T-helper 1 cell treated with Interleukin-12 subunit alpha and Interleukin-12 subunit beta and Interleukin-4 antibody, amounts not matched to agents 30 μg/mL and 1 μg/mL, for 36 hours (primary cell): ENCODE measurements around the gene FANCF.

Experiments used
- H3K27ac Mint-ChIP-seq: one replicate; pipeline ENCODE4 v1.8.0; 2021; ENCODE audit warnings: mild to moderate bottlenecking, mixed read lengths
- H3K27me3 Mint-ChIP-seq: one replicate; pipeline ENCODE4 v1.8.0; 2021; ENCODE audit warnings: low read depth, mixed read lengths
- H3K36me3 Mint-ChIP-seq: one replicate; pipeline ENCODE4 v1.8.0; 2021; ENCODE audit warnings: low read depth, mixed read lengths
- H3K4me1 Mint-ChIP-seq: one replicate; pipeline ENCODE4 v1.8.0; 2021; ENCODE audit warnings: low read depth, mixed read lengths
- H3K4me3 Mint-ChIP-seq: one replicate; pipeline ENCODE4 v1.8.0; 2021; ENCODE audit warnings: mild to moderate bottlenecking, moderate library complexity, mixed read lengths
- H3K9me3 Mint-ChIP-seq: one replicate; pipeline ENCODE4 v1.8.0; 2021; ENCODE audit warnings: mixed read lengths

The FANCF gene

DNA sequence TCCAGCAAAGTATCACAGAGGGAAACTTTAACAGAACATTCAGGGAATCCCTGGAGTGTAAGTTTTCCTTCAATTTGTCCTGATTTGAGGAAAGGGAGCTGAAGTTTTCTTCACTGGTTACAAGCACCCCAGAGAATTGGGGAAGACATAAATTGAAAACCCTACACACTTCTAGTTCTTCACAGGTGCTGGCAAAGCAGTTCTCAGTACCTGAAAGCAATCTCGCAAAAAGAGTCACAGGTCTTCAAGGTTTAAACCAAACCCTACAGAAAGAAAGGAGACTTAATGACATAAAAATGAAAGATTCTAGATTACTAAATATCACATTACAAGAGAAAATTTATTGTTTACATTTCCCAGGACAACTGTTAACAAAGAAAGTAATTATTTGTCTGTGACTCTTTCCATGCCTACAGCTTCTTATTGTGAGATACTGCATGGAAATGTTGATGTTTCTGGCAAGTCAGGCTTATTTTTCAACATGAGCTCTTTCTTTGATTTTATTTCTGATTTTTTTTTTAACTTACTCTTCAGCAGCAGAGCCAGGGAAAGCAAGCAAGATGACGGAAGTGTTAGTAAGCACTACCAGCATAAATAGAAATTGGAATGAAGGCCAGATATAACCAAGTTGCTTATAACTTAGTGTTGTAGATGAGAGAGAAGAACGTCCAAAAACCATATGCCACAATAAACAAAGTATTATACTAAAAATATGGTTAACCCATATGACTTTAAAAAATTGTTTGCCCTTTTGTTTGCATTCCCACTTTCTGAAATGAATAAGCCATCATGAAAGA, 44.1 kb downstream of the FANCF start:
- no peak overlapping the region for H3K4me3 Mint-ChIP-seq
- no peak overlapping the region for H3K27ac Mint-ChIP-seq
- no peaks in the 10 kb centered on the region for H3K9me3 Mint-ChIP-seq
- no peaks in the 10 kb centered on the region for H3K36me3 Mint-ChIP-seq
- no peaks in the 10 kb centered on the region for H3K4me1 Mint-ChIP-seq
- no peaks in the 10 kb centered on the region for H3K27me3 Mint-ChIP-seq

DNA sequence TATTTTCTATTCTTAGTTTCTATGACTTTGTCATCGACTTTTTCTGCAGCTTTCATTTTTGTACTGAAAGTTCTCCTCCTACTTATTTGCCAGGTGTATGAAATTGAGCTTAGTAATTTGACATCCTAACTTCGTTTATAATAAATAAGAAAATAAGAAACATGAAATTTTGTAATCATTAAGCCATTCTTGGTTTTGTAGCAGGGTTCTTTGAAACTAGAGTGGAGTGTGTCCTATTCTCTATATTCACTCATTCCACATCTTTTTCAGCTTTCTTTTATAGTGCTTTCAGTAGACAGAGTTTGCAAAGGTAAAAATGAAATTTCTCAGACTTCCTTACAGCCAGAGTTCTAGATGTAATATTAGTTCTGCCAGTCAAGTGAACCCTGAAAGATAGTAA, 47.8 kb downstream of the FANCF start:
- Mint-ChIP-seq H3K4me1 (no peaks in the 10 kb centered on the region), H3K27me3 (no peaks in the 10 kb centered on the region), H3K27ac (no peak overlapping the region), H3K4me3 (no peak overlapping the region), H3K9me3 (no peaks in the 10 kb centered on the region), H3K36me3 (no peaks in the 10 kb centered on the region)
